GM18951 (cell line): Measurements from ENCODE around the gene FLRT3.

Experiments
- POLR2A ChIP-seq: IDR thresholded peaks from 4 replicates; pipeline ENCODE4 v1.6.1; 2011; ENCODE audit warnings: mild to moderate bottlenecking; ENCODE audit not compliant: insufficient read length, insufficient read depth; ENCODE audit errors: extremely low read depth
- in situ Hi-C: fragments of 300-500 bp; cut with MboI; formaldehyde crosslinking; loops from one replicate; pipeline ENCODE4 v1.12.0; 2022; ENCODE audit warnings: low sequenced_read_pairs, mixed read lengths, inconsistent platforms; ENCODE audit not compliant: unreplicated experiment

Gene FLRT3

GRCh38 chr20:14337400-14338171, at the start of gene FLRT3:
TSS of gene FLRT3 (minus strand) at chr20:14337612. CDS start at chr20:14327506, 10,106 bp downstream.
- in situ Hi-C loops: loop anchor here (25.0 kb wide), 1 partner anchor 1325 kb away; no protein-coding TSS in a partner anchor
- TF ChIP-seq POLR2A: no peak

- in situ Hi-C loops: no loop called here
- TF ChIP-seq POLR2A: no peak
Measured at GRCh38 chr20:14386726-14387125, 49.3 kb upstream of the FLRT3 start.

GRCh38 chr20:14385176-14385740, 47.8 kb upstream of the FLRT3 start:
- in situ Hi-C loops: no loop called here
- no peak for TF ChIP-seq POLR2A

DNA sequence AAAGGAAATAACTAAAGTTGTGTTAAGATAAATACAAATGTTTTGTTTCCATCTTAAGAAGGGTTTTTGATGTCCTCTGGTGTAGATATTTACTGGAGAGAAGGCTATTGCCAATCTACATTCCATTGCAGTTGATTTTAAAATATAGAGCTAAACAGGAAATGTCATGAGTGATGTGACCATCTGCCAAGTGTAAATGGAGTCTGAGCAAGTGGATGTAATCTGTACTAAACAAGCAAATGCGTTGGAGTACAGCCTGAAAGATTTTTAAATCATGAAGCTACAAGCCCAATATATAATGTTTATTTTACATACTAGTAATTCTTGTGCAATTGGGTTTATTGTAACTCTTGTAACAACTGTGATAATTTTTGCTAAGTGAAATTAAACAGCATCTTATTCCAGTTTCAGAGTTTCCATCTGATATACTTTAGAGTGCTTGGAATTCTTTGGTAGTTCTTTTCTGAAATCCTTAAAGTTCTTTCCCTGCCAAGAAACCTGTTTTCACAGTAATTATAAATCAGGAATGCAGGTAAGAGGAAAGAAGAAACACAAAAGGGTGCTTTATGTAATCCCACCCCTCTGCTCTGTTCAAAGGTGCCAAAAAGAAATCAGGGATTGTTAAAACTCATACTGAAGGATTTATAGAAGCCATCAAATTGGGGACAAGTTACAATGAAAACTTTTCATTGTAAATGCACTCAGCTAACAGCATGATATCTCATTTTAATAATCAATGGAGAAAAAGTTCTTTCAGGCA, 47.2 kb upstream of the FLRT3 start:
- in situ Hi-C loops: no loop called here
- TF ChIP-seq POLR2A: no peak

GRCh38 chr20:14383335-14383734, 45.9 kb upstream of the FLRT3 start:
- in situ Hi-C loops: no loop called here
- TF ChIP-seq POLR2A: no peak

- no peak for TF ChIP-seq POLR2A
- in situ Hi-C loops: no loop called here
Measured at GRCh38 chr20:14378326-14378725, 40.9 kb upstream of the FLRT3 start.

GRCh38 chr20:14375416-14375985, 38.1 kb upstream of the FLRT3 start:
- in situ Hi-C loops: no loop called here
- TF ChIP-seq POLR2A: no peak

GRCh38 chr20:14374196-14374595, 36.8 kb upstream of the FLRT3 start:
- no peak for TF ChIP-seq POLR2A
- in situ Hi-C loops: no loop called here

GRCh38 chr20:14361509-14362345, 24.3 kb upstream of the FLRT3 start:
- in situ Hi-C loops: no loop called here

DNA sequence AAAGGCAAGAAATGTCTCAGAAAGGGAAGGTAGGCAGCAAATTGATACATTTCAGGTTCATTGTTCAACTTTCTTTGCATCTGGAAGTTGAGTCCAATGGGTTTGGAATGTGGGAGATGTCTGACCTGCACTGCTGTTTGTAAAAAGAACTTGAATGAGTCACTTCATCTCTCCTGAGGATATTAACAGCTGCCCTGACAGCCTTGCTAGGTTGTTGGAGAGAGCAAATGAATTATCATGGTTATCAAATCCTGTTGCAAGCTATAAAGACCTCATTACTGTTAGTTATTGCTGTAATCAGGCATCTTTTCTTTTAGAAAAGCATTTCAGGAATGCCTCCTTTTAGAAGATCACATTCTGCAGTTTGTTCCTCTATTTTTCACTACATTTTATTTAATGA, 23.0 kb upstream of the FLRT3 start:
- TF ChIP-seq POLR2A: no peak
- in situ Hi-C loops: no loop called here

More at GRCh38 chr20:14361509-14362345, 24.3 kb upstream of the FLRT3 start:
- TF ChIP-seq POLR2A: no peak

DNA sequence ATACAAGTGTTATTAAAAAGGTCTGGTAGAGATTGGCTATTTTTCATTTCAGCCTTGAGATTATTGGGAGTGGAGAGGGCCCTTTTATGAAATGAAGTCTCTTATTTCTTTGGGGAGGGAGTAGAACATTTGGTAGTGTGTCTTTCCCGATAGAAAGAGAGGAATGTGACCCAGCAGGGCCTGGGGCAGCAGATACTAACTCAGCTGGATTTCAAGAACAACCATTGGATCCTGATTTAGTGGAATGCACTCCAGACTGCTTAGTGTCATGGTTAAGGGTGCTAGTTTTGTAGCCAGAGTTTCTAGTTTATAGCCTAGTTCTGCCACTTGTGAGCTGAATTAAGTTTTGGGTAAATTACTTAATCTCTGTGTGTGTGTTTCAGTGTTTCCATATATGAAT, 18.4 kb upstream of the FLRT3 start:
- no peak for TF ChIP-seq POLR2A
- in situ Hi-C loops: no loop called here

DNA sequence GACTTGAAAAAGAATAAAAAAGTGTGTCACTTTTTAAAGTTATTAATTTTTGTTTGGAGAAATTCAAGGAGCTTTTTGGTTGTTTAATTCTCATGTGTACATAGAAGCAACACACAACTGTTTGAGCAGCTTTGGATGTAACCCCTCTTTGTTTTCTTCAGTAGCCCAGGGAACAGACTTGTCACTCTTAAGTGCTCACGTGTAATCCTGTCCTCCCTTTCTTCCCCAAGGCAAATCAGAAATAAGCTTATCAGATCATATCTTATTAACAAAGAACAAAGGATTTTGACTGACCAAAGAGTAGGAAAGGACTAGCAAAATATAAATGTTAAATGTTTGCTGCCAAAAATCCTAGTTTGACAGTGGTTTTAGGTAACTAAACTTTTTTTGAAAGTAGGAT, 7.3 kb upstream of the FLRT3 start:
- in situ Hi-C loops: loop anchor here (10.0 to 25.0 kb wide), 2 partner anchors 890 to 1318 kb away; no protein-coding TSS in a partner anchor
- TF ChIP-seq POLR2A: no peak
